ENCODE results near the gene LGALS9B.
"Not testable (repeated sequence)": the region's sequence is repeated elsewhere in the genome, so short reads cannot be mapped to it uniquely, and the experiment has no call there.

GRCh38 chr17:20469946-20470345 lies 2.6 kb upstream of the LGALS9B start:
- TF ChIP-seq CTCF (IDR thresholded peaks at IDR 0.05 in 4 of 5, conservative IDR thresholded peaks at IDR 0.05 in 1 of 5); POLR2A (IDR thresholded peaks at IDR 0.05): not testable (repeated sequence)
